NB4 (cell line): ENCODE results near the gene SRGAP1.
A peak's percentile ranks its signal among the peaks of the same experiment; 100 is the strongest.
"Not testable (repeated sequence)": the region's sequence is repeated elsewhere in the genome, so short reads cannot be mapped to it uniquely, and the experiment has no call there.

ENCODE experiments used
- DNase-seq: peaks from one replicate; pipeline ENCODE4 v3.0.0; 2010; ENCODE audit warnings: low read depth
- H3K4me3 ChIP-seq: one replicate; pipeline ENCODE4 v1.5.1; 2011; ENCODE audit warnings: mild to moderate bottlenecking, low read depth, low read length, moderate library complexity
- CTCF ChIP-seq: IDR thresholded peaks from one replicate; pipeline ENCODE4 v1.5.1; 2012; ENCODE audit warnings: low read depth, low read length
- MAX ChIP-seq: IDR thresholded peaks from 2 replicates; pipeline ENCODE4 v1.6.1; 2011; ENCODE audit warnings: low read depth, low read length
- MYC ChIP-seq: IDR thresholded peaks from 2 replicates; pipeline ENCODE4 v1.6.1; 2011; ENCODE audit warnings: low read depth, low read length
- POLR2A ChIP-seq: IDR thresholded peaks from 2 replicates; pipeline ENCODE4 v1.6.1; 2011; ENCODE audit warnings: mild to moderate bottlenecking; ENCODE audit not compliant: insufficient read length; ENCODE audit errors: extremely low read depth

The SRGAP1 gene

GRCh38 chr12:63841011-63841410 is 3.5 kb upstream of the SRGAP1 start:
- DNase-seq: no peak
- no peak for TF ChIP-seq CTCF
- TF ChIP-seq MAX: no peak
- no peak for TF ChIP-seq POLR2A
- no peak for TF ChIP-seq MYC
- H3K4me3 ChIP-seq: no peak overlapping the region

GRCh38 chr12:63841571-63841970 is 2.9 kb upstream of the SRGAP1 start:
- TF ChIP-seq MYC: no peak
- no peak for TF ChIP-seq POLR2A
- TF ChIP-seq CTCF: no peak
- TF ChIP-seq MAX: no peak
- no peak for DNase-seq
- H3K4me3 ChIP-seq: no peak overlapping the region

GRCh38 chr12:63842750-63843149 is 1.8 kb upstream of the SRGAP1 start:
- H3K4me3 ChIP-seq, DNase-seq: not testable (repeated sequence)

GRCh38 chr12:63843254-63843720 is 1.2 kb upstream of the SRGAP1 start:
- no peak for DNase-seq
- TF ChIP-seq POLR2A (no peak), CTCF (no peak), MYC (no peak), MAX (no peak)
- peak overlapping the region; percentile 47 for H3K4me3 ChIP-seq

GRCh38 chr12:63843721-63844390 is 644 bp upstream of the SRGAP1 start:
- peak; percentile 68 for TF ChIP-seq MYC
- TF ChIP-seq MAX: peak; percentile 83
- TF ChIP-seq CTCF: peak; percentile 80
- no peak for TF ChIP-seq POLR2A
- peak; percentile 94 for DNase-seq

GRCh38 chr12:63845726-63846125 is 1.2 kb downstream of the SRGAP1 start:
- no peak for DNase-seq
- H3K4me3 ChIP-seq: no peak overlapping the region
- TF ChIP-seq MAX: no peak
- no peak for TF ChIP-seq CTCF
- no peak for TF ChIP-seq MYC
- no peak for TF ChIP-seq POLR2A

More at GRCh38 chr12:63843721-63844390, 644 bp upstream of the SRGAP1 start:
- peak overlapping the region; percentile 47 for H3K4me3 ChIP-seq
